DMS79 treated with DMSO at 0.1 percent for 48 hours (cell line): ENCODE results near the gene DAPK3.
"Not testable (repeated sequence)": the region's sequence is repeated elsewhere in the genome, so short reads cannot be mapped to it uniquely, and the experiment has no call there.

Source experiments
- DNase-seq: peaks from one replicate; lab custom pipeline; 2025; lab: John Stamatoyannopoulos, UW

The DAPK3 gene

GRCh38 chr19:3970808-3971598 lies at the start of gene DAPK3:
Gene DAPK3 (minus strand): TSS chr19:3971099. CDS start chr19:3969735, 1,364 bp downstream.
- DNase-seq = peak; percentile 97

GRCh38 chr19:4019578-4019977 lies 48.7 kb upstream of the DAPK3 start:
- DNase-seq = no peak

- no peak for DNase-seq
Observed at GRCh38 chr19:4018775-4019504, 48.0 kb upstream of the DAPK3 start.

GRCh38 chr19:4018140-4018613 lies 47.3 kb upstream of the DAPK3 start:
- DNase-seq = no peak

- no peak for DNase-seq
Observed at GRCh38 chr19:4016903-4017638, 46.2 kb upstream of the DAPK3 start.

- DNase-seq = no peak
Observed at GRCh38 chr19:4016486-4016885, 45.6 kb upstream of the DAPK3 start.

- DNase-seq = no peak
Observed at GRCh38 chr19:4015705-4016402, 45.0 kb upstream of the DAPK3 start.

- DNase-seq = no peak
Observed at GRCh38 chr19:4014541-4015491, 43.9 kb upstream of the DAPK3 start.

- no peak for DNase-seq
Observed at GRCh38 chr19:4013886-4014540, 43.1 kb upstream of the DAPK3 start.

GRCh38 chr19:4012975-4013634 lies 42.2 kb upstream of the DAPK3 start:
- no peak for DNase-seq

- DNase-seq = no peak
Observed at GRCh38 chr19:4012092-4012974, 41.4 kb upstream of the DAPK3 start.

GRCh38 chr19:4011430-4011829 lies 40.5 kb upstream of the DAPK3 start:
- DNase-seq = not testable (repeated sequence)

- DNase-seq = no peak
Observed at GRCh38 chr19:4010808-4011110, 39.9 kb upstream of the DAPK3 start.

GRCh38 chr19:4009990-4010807 lies 39.3 kb upstream of the DAPK3 start:
- DNase-seq = no peak

GRCh38 chr19:4007836-4008539 lies 37.1 kb upstream of the DAPK3 start:
- DNase-seq = no peak

GRCh38 chr19:4007021-4007835 lies 36.3 kb upstream of the DAPK3 start, which contains the start of gene PIAS4:
Gene PIAS4 (plus strand): TSS chr19:4007736. CDS start chr19:4007761, 25 bp downstream.
- peak; percentile 86 for DNase-seq
